GM19099 (cell line): ENCODE data around the gene ZMIZ1.

Source experiments
- POLR2A ChIP-seq: IDR thresholded peaks from 3 replicates; pipeline ENCODE4 v1.6.1; 2011; ENCODE audit warnings: low read depth; ENCODE audit not compliant: insufficient read length; ENCODE audit errors: extremely low read depth

ZMIZ1 gene

GRCh38 chr10:79054203-79055099 is 14.3 kb upstream of the ZMIZ1 start:
- TF ChIP-seq POLR2A = no peak

GRCh38 chr10:79055100-79055782 is 13.5 kb upstream of the ZMIZ1 start:
- TF ChIP-seq POLR2A = no peak

- TF ChIP-seq POLR2A = no peak
Measured at GRCh38 chr10:79055892-79056291, 12.9 kb upstream of the ZMIZ1 start.

- no peak for TF ChIP-seq POLR2A
Measured at GRCh38 chr10:79056361-79056735, 12.4 kb upstream of the ZMIZ1 start.

GRCh38 chr10:79056736-79057391 is 11.9 kb upstream of the ZMIZ1 start:
- TF ChIP-seq POLR2A = no peak

- TF ChIP-seq POLR2A = no peak
Measured at GRCh38 chr10:79057481-79058275, 11.1 kb upstream of the ZMIZ1 start.

GRCh38 chr10:79058899-79059841 is 9.6 kb upstream of the ZMIZ1 start:
- no peak for TF ChIP-seq POLR2A

GRCh38 chr10:79059859-79060379 is 8.8 kb upstream of the ZMIZ1 start:
- TF ChIP-seq POLR2A = no peak

GRCh38 chr10:79060641-79061255 is 8.0 kb upstream of the ZMIZ1 start:
- no peak for TF ChIP-seq POLR2A

GRCh38 chr10:79061441-79062315 is 7.1 kb upstream of the ZMIZ1 start:
- no peak for TF ChIP-seq POLR2A

GRCh38 chr10:79063071-79063491 is 5.7 kb upstream of the ZMIZ1 start:
- no peak for TF ChIP-seq POLR2A
